NOMO-1 (cell line): ENCODE data around the gene NXPH4.

Source experiments
- DNase-seq, 2 experiments: peaks; one replicate each; lab custom pipeline; 2025; ENCODE audit not compliant: unreplicated experiment in 2 of 2; lab: John Stamatoyannopoulos, UW

NXPH4 gene

GRCh38 chr12:57216921-57217879 is 606 bp downstream of the NXPH4 start:
- peak in 1 of 2 experiments; percentile 33 for DNase-seq

GRCh38 chr12:57218030-57218853 is 1.6 kb downstream of the NXPH4 start:
- DNase-seq, result no peak

GRCh38 chr12:57219205-57219992 is 2.8 kb downstream of the NXPH4 start:
- no peak for DNase-seq

- no peak for DNase-seq
Measured at GRCh38 chr12:57219993-57220754, 3.6 kb downstream of the NXPH4 start.

- no peak for DNase-seq
Measured at GRCh38 chr12:57220770-57221168, 4.2 kb downstream of the NXPH4 start.

GRCh38 chr12:57221169-57221917 is 4.7 kb downstream of the NXPH4 start:
- DNase-seq, result no peak

GRCh38 chr12:57222286-57223190 is 5.9 kb downstream of the NXPH4 start:
- DNase-seq, result no peak

GRCh38 chr12:57223191-57224165 is 6.9 kb downstream of the NXPH4 start:
- no peak for DNase-seq

- no peak for DNase-seq
Measured at GRCh38 chr12:57224278-57224972, 7.8 kb downstream of the NXPH4 start.

- peak; percentile 54 to 75 for DNase-seq
Measured at GRCh38 chr12:57224973-57225679, 8.5 kb downstream of the NXPH4 start.

- no peak for DNase-seq
Measured at GRCh38 chr12:57225680-57226210, 9.2 kb downstream of the NXPH4 start.

GRCh38 chr12:57226588-57227314 is 10.2 kb downstream of the NXPH4 start:
- no peak for DNase-seq

- DNase-seq, result no peak
Measured at GRCh38 chr12:57227315-57228115, 10.9 kb downstream of the NXPH4 start.

- DNase-seq, result peak in 1 of 2 experiments; percentile 34
Measured at GRCh38 chr12:57229046-57229633, 12.5 kb downstream of the NXPH4 start.
